MM.1S (cell line): ENCODE measurements around the gene KCTD10.

Experiments used
- CTCF ChIP-seq: fragments of 300-600 bp; sonication (generic); IDR thresholded peaks from 2 replicates; pipeline ENCODE4 v1.5.1; 2016; ENCODE audit warnings: antibody characterized with exemption, low read length, mixed read lengths
- EZH2 ChIP-seq: fragments of 300-600 bp; sonication (generic); optimal IDR thresholded peaks from 2 replicates; pipeline ENCODE3; 2017; ENCODE audit warnings: low read depth, mild to moderate bottlenecking, antibody characterized with exemption, low read length, mixed read lengths
- EZH2phosphoT487 ChIP-seq: fragments of 300-600 bp; sonication (generic); IDR thresholded peaks from 2 replicates; pipeline ENCODE4 v1.6.1; 2018; ENCODE audit warnings: antibody characterized with exemption, low read length

DNA sequence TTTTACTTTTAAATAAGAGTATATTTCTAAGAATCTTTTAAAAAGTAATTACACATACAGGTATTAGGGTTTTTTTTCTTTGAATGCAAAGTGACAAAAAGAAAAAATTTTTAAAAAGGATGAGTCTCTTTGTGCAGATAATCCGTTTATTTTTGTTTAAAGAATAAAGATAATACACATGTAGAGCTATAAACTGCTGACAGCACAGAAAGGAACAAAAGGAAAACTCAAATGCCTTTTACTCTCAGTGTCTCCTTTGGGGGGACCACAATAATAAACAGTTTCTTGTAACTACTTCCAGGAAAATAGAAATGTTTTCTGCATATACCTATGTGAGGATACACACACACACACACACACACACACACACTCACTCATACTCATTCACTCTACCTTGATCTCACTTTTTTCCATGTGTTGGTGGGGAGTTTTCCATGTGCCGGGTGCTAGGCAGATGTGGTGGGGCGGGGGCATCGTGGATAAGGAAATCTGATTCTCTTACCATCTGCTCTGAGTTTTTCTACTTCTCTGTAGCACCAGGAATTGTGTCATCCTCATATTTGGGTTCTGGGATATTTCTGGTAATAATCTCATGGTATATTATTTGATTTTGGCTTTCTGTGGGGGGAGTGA is 58.1 kb downstream of the KCTD10 start:
- TF ChIP-seq CTCF (no peak), EZH2 (no peak), EZH2phosphoT487 (no peak)
